Smooth muscle cell (in vitro differentiated cells): ENCODE results near the gene LAMA2. TPM values are rescaled to one million over a fixed set of nuclear protein-coding genes. Genes with fewer than 3 reads are reported as not detected.

Experiments
- DNase-seq: peaks from one replicate; lab custom pipeline; 2025; ENCODE audit not compliant: unreplicated experiment; lab: John Stamatoyannopoulos, UW
- H2AFZ ChIP-seq: fragments of 200-600 bp; sonication (generic); 2 replicates; pipeline ENCODE4 v1.6.0; 2016; ENCODE audit warnings: antibody characterized with exemption, low read depth, mild to moderate bottlenecking
- H3F3A ChIP-seq: fragments of 200-600 bp; sonication (generic); 2 replicates; pipeline ENCODE4 v1.6.0; 2017; ENCODE audit warnings: antibody characterized with exemption, low read depth
- H3K27ac ChIP-seq: fragments of 200-600 bp; sonication (generic); 2 replicates; pipeline ENCODE4 v1.5.1; 2016; ENCODE audit warnings: low read depth, mild to moderate bottlenecking
- H3K27me3 ChIP-seq: fragments of 200-600 bp; sonication (generic); 2 replicates; pipeline ENCODE4 v1.6.1; 2016; ENCODE audit warnings: low read depth, mild to moderate bottlenecking
- H3K36me3 ChIP-seq: fragments of 200-600 bp; sonication (generic); 2 replicates; pipeline ENCODE4 v1.5.1; 2016; ENCODE audit warnings: low read depth
- H3K4me1 ChIP-seq: fragments of 200-600 bp; sonication (generic); 2 replicates; pipeline ENCODE4 v1.5.1; 2016; ENCODE audit warnings: low read depth
- H3K4me2 ChIP-seq: fragments of 200-600 bp; sonication (generic); 2 replicates; pipeline ENCODE4 v1.6.0; 2016; ENCODE audit warnings: mild to moderate bottlenecking
- H3K4me3 ChIP-seq: fragments of 200-600 bp; sonication (generic); 2 replicates; pipeline ENCODE4 v1.5.1; 2016; ENCODE audit warnings: mild to moderate bottlenecking
- H3K79me2 ChIP-seq: fragments of 200-600 bp; sonication (generic); 2 replicates; pipeline ENCODE4 v1.6.0; 2016; ENCODE audit warnings: low read depth, mild to moderate bottlenecking
- H3K9ac ChIP-seq: fragments of 200-600 bp; sonication (generic); 2 replicates; pipeline ENCODE4 v1.6.0; 2016; ENCODE audit warnings: low read depth
- H3K9me3 ChIP-seq: fragments of 200-600 bp; sonication (generic); replicated peaks from 2 replicates; pipeline ENCODE4 v1.5.1; 2016; ENCODE audit warnings: low read depth
- H4K20me1 ChIP-seq: fragments of 200-600 bp; sonication (generic); 2 replicates; pipeline ENCODE4 v1.6.0; 2016; ENCODE audit warnings: low read depth
- CTCF ChIP-seq: fragments of 200-600 bp; sonication (generic); IDR thresholded peaks from 2 replicates; pipeline ENCODE4 v1.5.1; 2017; ENCODE audit warnings: borderline replicate concordance, mild to moderate bottlenecking, antibody characterized with exemption; ENCODE audit not compliant: insufficient read depth, poor library complexity, severe bottlenecking
- WGBS: methylation state at CpG from one replicate; pipeline ENCODE4 v1.1.7; 2016; ENCODE audit warnings: low lambda C conversion rate; 5-methylcytosine and 5-hydroxymethylcytosine counted together
- polyA plus RNA-seq: library from polyadenylated mRNA; unstranded; fragments of >200 nt; fragmentation: Nextera tagmentation; extraction: Ambion mirVana; gene quantifications from 2 replicates; pipeline ENCODE4 v1.2.1, GENCODE V29; 2016
- total RNA-seq: library from RNA; depleted of rRNA; stranded (reverse); fragments of >200 nt; gene quantifications from 2 replicates; pipeline ENCODE4 v1.2.3, GENCODE V29; 2014

The LAMA2 gene
- total and polyA plus RNA-seq, 2 experiments from 2014 or later: 21.7 to 92.9 TPM

GRCh38 chr6:129495652-129496051 is 612.7 kb downstream of the LAMA2 start:
- Histone ChIP-seq H3F3A (peaks cover 40% of the 10 kb centered on the region), H3K4me3 (no peak overlapping the region), H3K4me2 (no peak overlapping the region), H3K4me1 (peaks cover 22% of the 10 kb centered on the region), H3K36me3 (no peaks in the 10 kb centered on the region), H4K20me1 (no peaks in the 10 kb centered on the region), H2AFZ (no peak overlapping the region), H3K27me3 (no peaks in the 10 kb centered on the region), H3K27ac (no peak overlapping the region), H3K9ac (no peak overlapping the region), H3K9me3 (no peaks in the 10 kb centered on the region), H3K79me2 (no peaks in the 10 kb centered on the region)
- no peak for TF ChIP-seq CTCF
- 96% methylated on average over 2 of the region's 2 CpGs for WGBS
- no peak for DNase-seq

GRCh38 chr6:129497481-129498441 is 614.8 kb downstream of the LAMA2 start:
- no peak for TF ChIP-seq CTCF
- H3K27me3 ChIP-seq: no peaks in the 10 kb centered on the region
- peak overlapping the region; percentile 95 for H3K27ac ChIP-seq
- no peaks in the 10 kb centered on the region for H3K79me2 ChIP-seq
- H3K4me1 ChIP-seq: peaks cover 16% of the 10 kb centered on the region
- no peaks in the 10 kb centered on the region for H3K9me3 ChIP-seq
- peaks cover 23% of the 10 kb centered on the region for H3F3A ChIP-seq
- H2AFZ ChIP-seq: no peak overlapping the region
- no peaks in the 10 kb centered on the region for H4K20me1 ChIP-seq
- H3K36me3 ChIP-seq: no peaks in the 10 kb centered on the region
- 51% methylated on average over 6 of the region's 6 CpGs for WGBS
- peak overlapping the region; percentile 28 for H3K4me2 ChIP-seq
- H3K9ac ChIP-seq: no peak overlapping the region
- H3K4me3 ChIP-seq: no peak overlapping the region
- DNase-seq: no peak

GRCh38 chr6:129498541-129498940 is 615.6 kb downstream of the LAMA2 start:
- DNase-seq: no peak
- no peaks in the 10 kb centered on the region for H3K27me3 ChIP-seq
- H3K4me3 ChIP-seq: no peak overlapping the region
- no peak for TF ChIP-seq CTCF
- H3K4me1 ChIP-seq: peaks cover 16% of the 10 kb centered on the region
- H3K4me2 ChIP-seq: peak overlapping the region; percentile 37
- H3K27ac ChIP-seq: peak overlapping the region; percentile 95
- no peak overlapping the region for H2AFZ ChIP-seq
- H3K36me3 ChIP-seq: no peaks in the 10 kb centered on the region
- 88% methylated on average over 2 of the region's 2 CpGs for WGBS
- H3K79me2 ChIP-seq: no peaks in the 10 kb centered on the region
- no peak overlapping the region for H3K9ac ChIP-seq
- no peaks in the 10 kb centered on the region for H4K20me1 ChIP-seq
- H3F3A ChIP-seq: peaks cover 17% of the 10 kb centered on the region
- H3K9me3 ChIP-seq: no peaks in the 10 kb centered on the region
